ENCODE data around the gene CASZ1.

GRCh38 chr1:10623686-10624145 is 172.7 kb downstream of the CASZ1 start:
- TF ChIP-seq CTCF (IDR thresholded peaks at IDR 0.05) (no peak), POLR2A (IDR thresholded peaks at IDR 0.05) (no peak)

All from esophagus squamous epithelium (tissue), 4 donors.